Measurements from ENCODE around the gene CAPRIN1. TPM values are rescaled to one million over a fixed set of nuclear protein-coding genes. Genes with fewer than 3 reads are reported as not detected.

The CAPRIN1 gene
- total RNA-seq, 4 donors from 2014 or later: 89.6 to 126 (median 103) TPM

- intact Hi-C loops (cut with DNase I; ENCODE audit: low total_unique reads): no loop called here
- DNase-seq (ENCODE audit: low spot score in 2 of 2): no peak
- 94 to 97% methylated on average over 11 of the region's 11 CpGs for WGBS, 2 donors
- H3K4me3 ChIP-seq (ENCODE audit: low read depth, poor library complexity, severe bottlenecking): no peak overlapping the region
- no peak for TF ChIP-seq POLR2A (IDR thresholded peaks at IDR 0.05)
- TF ChIP-seq, protein P1, sequence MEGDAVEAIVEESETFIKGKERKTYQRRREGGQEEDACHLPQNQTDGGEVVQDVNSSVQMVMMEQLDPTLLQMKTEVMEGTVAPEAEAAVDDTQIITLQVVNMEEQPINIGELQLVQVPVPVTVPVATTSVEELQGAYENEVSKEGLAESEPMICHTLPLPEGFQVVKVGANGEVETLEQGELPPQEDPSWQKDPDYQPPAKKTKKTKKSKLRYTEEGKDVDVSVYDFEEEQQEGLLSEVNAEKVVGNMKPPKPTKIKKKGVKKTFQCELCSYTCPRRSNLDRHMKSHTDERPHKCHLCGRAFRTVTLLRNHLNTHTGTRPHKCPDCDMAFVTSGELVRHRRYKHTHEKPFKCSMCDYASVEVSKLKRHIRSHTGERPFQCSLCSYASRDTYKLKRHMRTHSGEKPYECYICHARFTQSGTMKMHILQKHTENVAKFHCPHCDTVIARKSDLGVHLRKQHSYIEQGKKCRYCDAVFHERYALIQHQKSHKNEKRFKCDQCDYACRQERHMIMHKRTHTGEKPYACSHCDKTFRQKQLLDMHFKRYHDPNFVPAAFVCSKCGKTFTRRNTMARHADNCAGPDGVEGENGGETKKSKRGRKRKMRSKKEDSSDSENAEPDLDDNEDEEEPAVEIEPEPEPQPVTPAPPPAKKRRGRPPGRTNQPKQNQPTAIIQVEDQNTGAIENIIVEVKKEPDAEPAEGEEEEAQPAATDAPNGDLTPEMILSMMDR (IDR thresholded peaks at IDR 0.05): no peak
Observed at GRCh38 chr11:34040571-34040970, 11.0 kb upstream of the CAPRIN1 start.

- 57 to 62% methylated on average over 27 of the region's 27 CpGs for WGBS, 2 donors
- TF ChIP-seq, protein P1 (IDR thresholded peaks at IDR 0.05): no peak
- TF ChIP-seq POLR2A (IDR thresholded peaks at IDR 0.05): no peak
- H3K4me3 ChIP-seq (ENCODE audit: low read depth, poor library complexity, severe bottlenecking): no peak overlapping the region
- intact Hi-C loops (cut with DNase I; ENCODE audit: low total_unique reads): no loop called here
- DNase-seq (ENCODE audit: low spot score in 2 of 2): peak; percentile 24 to 31
Observed at GRCh38 chr11:34044664-34045485, 6.7 kb upstream of the CAPRIN1 start.

DNA sequence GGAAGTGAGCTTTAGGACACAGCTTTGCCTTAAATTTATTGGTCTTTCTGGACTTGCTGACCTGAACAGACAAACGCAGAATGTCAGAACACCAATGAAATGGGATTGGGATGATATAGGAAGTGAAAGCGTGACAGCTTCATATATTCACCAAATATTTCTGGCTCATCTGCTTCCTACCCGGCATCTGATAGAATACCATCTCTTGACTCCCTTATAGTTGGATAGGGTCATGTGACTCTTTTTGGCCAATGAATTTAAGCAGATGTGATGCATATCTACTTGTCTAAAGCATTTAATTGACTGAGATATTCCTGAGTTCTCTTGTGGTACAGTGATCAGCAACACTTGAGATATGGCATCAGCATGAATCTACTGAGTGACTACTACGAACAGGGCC lies 2.5 kb upstream of the CAPRIN1 start:
- no peak for DNase-seq (ENCODE audit: low spot score in 2 of 2)
- no peak for TF ChIP-seq POLR2A (IDR thresholded peaks at IDR 0.05)
- TF ChIP-seq, protein P1 (IDR thresholded peaks at IDR 0.05): no peak
- intact Hi-C loops (cut with DNase I; ENCODE audit: low total_unique reads): no loop called here
- H3K4me3 ChIP-seq (ENCODE audit: low read depth, poor library complexity, severe bottlenecking): no peak overlapping the region
- 86 to 90% methylated on average over 4 of the region's 4 CpGs for WGBS, 2 donors

- 6 to 9% methylated on average over 14 of the region's 14 CpGs for WGBS, 2 donors
- TF ChIP-seq, protein P1 (IDR thresholded peaks at IDR 0.05): no peak
- no peak for TF ChIP-seq POLR2A (IDR thresholded peaks at IDR 0.05)
- H3K4me3 ChIP-seq (ENCODE audit: low read depth, poor library complexity, severe bottlenecking): peak overlapping the region; percentile 99
- peak in 1 of 2 donors; percentile 26 for DNase-seq (ENCODE audit: low spot score in 2 of 2)
- intact Hi-C loops (cut with DNase I; ENCODE audit: low total_unique reads): no loop called here
Observed at GRCh38 chr11:34050581-34051348, 766 bp upstream of the CAPRIN1 start.

DNA sequence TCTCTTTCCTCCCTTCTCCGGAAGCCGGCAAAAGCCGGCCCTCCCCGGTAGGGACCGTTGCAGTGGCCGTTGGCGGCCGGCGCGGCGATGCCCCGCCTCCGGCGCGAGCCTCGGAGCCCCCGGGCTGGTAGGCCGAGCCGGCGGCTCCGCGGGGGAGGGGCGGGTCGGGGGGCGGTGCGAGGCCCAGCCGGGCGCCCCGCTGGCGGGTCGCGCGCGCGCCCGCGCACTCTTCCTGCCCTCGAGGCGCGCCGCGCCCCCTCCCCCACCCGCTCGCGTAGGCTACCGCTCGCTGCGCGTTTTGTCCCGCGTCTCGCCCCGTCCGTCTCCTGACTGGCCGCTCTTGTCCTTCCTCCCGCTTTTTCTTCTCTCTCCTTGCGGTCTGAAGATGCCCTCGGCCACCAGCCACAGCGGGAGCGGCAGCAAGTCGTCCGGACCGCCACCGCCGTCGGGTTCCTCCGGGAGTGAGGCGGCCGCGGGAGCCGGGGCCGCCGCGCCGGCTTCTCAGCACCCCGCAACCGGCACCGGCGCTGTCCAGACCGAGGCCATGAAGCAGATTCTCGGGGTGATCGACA lies 591 bp downstream of the CAPRIN1 start:
- peak overlapping the region; percentile 99 for H3K4me3 ChIP-seq (ENCODE audit: low read depth, poor library complexity, severe bottlenecking)
- WGBS, 2 donors: 0 to 1% methylated on average over 55 to 61 of the region's 82 CpGs
- DNase-seq (ENCODE audit: low spot score in 2 of 2): peak; percentile 78 to 97
- intact Hi-C loops (cut with DNase I; ENCODE audit: low total_unique reads): no loop called here
- no peak for TF ChIP-seq POLR2A (IDR thresholded peaks at IDR 0.05)
- TF ChIP-seq, protein P1 (IDR thresholded peaks at IDR 0.05): no peak
